CD14-positive monocyte (primary cell): ENCODE measurements around the gene AXIN1. TPM values are rescaled to one million over a fixed set of nuclear protein-coding genes. Genes with fewer than 3 reads are reported as not detected.
A peak's percentile ranks its signal among the peaks of the same experiment; 100 is the strongest.

Experiments used
- DNase-seq, 3 donors: peaks; one replicate each; pipeline ENCODE4 v3.0.0-alpha.2; 2011 to 2022
- H2AFZ ChIP-seq: 2 replicates; pipeline ENCODE4 v1.6.0; 2012; ENCODE audit warnings: mild to moderate bottlenecking, low read depth, low read length, inconsistent platforms; ENCODE audit not compliant: insufficient read depth, poor library complexity, severe bottlenecking
- H3K27ac ChIP-seq, 2 donors: 1 replicate in 1 of 2; 2 replicates in 1 of 2; pipeline ENCODE4 v1.5.1; 2012 to 2013; ENCODE audit warnings: low read length in 2 of 2, control low read depth in 1 of 2, inconsistent platforms in 1 of 2, low read depth in 1 of 2, mild to moderate bottlenecking in 1 of 2
- H3K27me3 ChIP-seq, 2 donors: one replicate each; pipeline versions ENCODE4 v1.6.0 to v1.6.1; 2011 to 2013; ENCODE audit warnings: low read length in 2 of 2; ENCODE audit not compliant: control insufficient read depth in 2 of 2, insufficient read depth in 2 of 2
- H3K36me3 ChIP-seq, 2 donors: replicated peaks in 1 of 2; 1 replicate in 1 of 2; 2 replicates in 1 of 2; pipeline versions ENCODE4 v1.5.1 to v1.6.1; 2012 to 2013; ENCODE audit warnings: low read length in 2 of 2, control low read depth in 1 of 2, inconsistent platforms in 1 of 2, mild to moderate bottlenecking in 1 of 2; ENCODE audit not compliant: insufficient read depth in 2 of 2, control insufficient read depth in 1 of 2
- H3K4me1 ChIP-seq, 2 donors: 1 replicate in 1 of 2; 2 replicates in 1 of 2; pipeline versions ENCODE4 v1.5.1 to v1.6.1; 2012 to 2013; ENCODE audit warnings: low read length in 2 of 2, control low read depth in 1 of 2, inconsistent platforms in 1 of 2, mild to moderate bottlenecking in 1 of 2, moderate library complexity in 1 of 2; ENCODE audit not compliant: insufficient read depth in 2 of 2, control insufficient read depth in 1 of 2
- H3K4me2 ChIP-seq: replicated peaks from 2 replicates; pipeline ENCODE3; 2012; ENCODE audit warnings: low read length, moderate library complexity, mild to moderate bottlenecking; ENCODE audit not compliant: poor library complexity, severe bottlenecking; ENCODE audit errors: extremely low read depth
- H3K4me3 ChIP-seq, 3 experiments: fragments of 200-600 bp in 1 of 3; sonication (generic) in 1 of 3; replicated peaks in 1 of 3; 1 replicate in 2 of 3; 2 replicates in 1 of 3; pipeline ENCODE4 v1.5.1; 2011 to 2013; ENCODE audit warnings: low read length in 3 of 3, mild to moderate bottlenecking in 3 of 3, control low read depth in 2 of 3, low read depth in 2 of 3, inconsistent platforms in 1 of 3, moderate library complexity in 1 of 3
- H3K79me2 ChIP-seq: 2 replicates; pipeline ENCODE4 v1.6.0; 2012; ENCODE audit warnings: mild to moderate bottlenecking, control low read depth, inconsistent platforms, low read length, moderate library complexity; ENCODE audit not compliant: insufficient read depth
- H3K9ac ChIP-seq: 2 replicates; pipeline ENCODE4 v1.6.0; 2017; ENCODE audit warnings: low read length, mild to moderate bottlenecking; ENCODE audit not compliant: insufficient read depth, poor library complexity, severe bottlenecking
- H3K9me3 ChIP-seq, 2 donors: replicated peaks in 1 of 2; 1 replicate in 1 of 2; 2 replicates in 1 of 2; pipeline versions ENCODE4 v1.5.1 to v1.6.1; 2012 to 2013; ENCODE audit warnings: low read length in 2 of 2, control low read depth in 1 of 2; ENCODE audit not compliant: control insufficient read depth in 1 of 2, insufficient read depth in 1 of 2
- H4K20me1 ChIP-seq: 2 replicates; pipeline ENCODE4 v1.6.0; 2012; ENCODE audit warnings: mild to moderate bottlenecking, low read length, control low read depth, moderate library complexity; ENCODE audit not compliant: insufficient read depth
- H3K27ac Mint-ChIP-seq, 7 donors: one replicate each; pipeline ENCODE4 v1.8.0; 2020; ENCODE audit warnings: mild to moderate bottlenecking in 7 of 7, mixed read lengths in 7 of 7, moderate library complexity in 6 of 7, inconsistent platforms in 2 of 7
- H3K27me3 Mint-ChIP-seq, 3 donors: one replicate each; pipeline ENCODE4 v1.8.0; 2021 to 2022; ENCODE audit warnings: low read depth in 3 of 3, mild to moderate bottlenecking in 3 of 3, mixed read lengths in 3 of 3, moderate library complexity in 3 of 3, inconsistent platforms in 1 of 3
- H3K36me3 Mint-ChIP-seq, 2 donors: one replicate each; pipeline ENCODE4 v1.8.0; 2020; ENCODE audit warnings: mixed read lengths in 2 of 2, inconsistent platforms in 1 of 2, mild to moderate bottlenecking in 1 of 2
- H3K4me1 Mint-ChIP-seq: one replicate; pipeline ENCODE4 v1.8.0; 2020; ENCODE audit warnings: mild to moderate bottlenecking, mixed read lengths
- H3K4me3 Mint-ChIP-seq, 2 donors: one replicate each; pipeline ENCODE4 v1.8.0; 2020; ENCODE audit warnings: mild to moderate bottlenecking in 2 of 2, mixed read lengths in 2 of 2, moderate library complexity in 1 of 2
- H3K9me3 Mint-ChIP-seq, 7 donors: one replicate each; pipeline ENCODE4 v1.8.0; 2020 to 2022; ENCODE audit warnings: mixed read lengths in 7 of 7, mild to moderate bottlenecking in 6 of 7, moderate library complexity in 6 of 7, inconsistent platforms in 2 of 7
- WGBS: methylation state at CpG from one replicate; pipeline ENCODE4 v1.1.5; 2013; ENCODE audit warnings: missing lambda C conversion rate; ENCODE audit not compliant: insufficient coverage; 5-methylcytosine and 5-hydroxymethylcytosine counted together
- intact Hi-C, 2 donors: fragments of 100-400 bp; cut with micrococcal nuclease; formaldehyde crosslinking; loops; one replicate each; pipeline versions ENCODE4 v1.15.0 to v1.15.1; 2023
- polyA plus RNA-seq, 3 donors: library from polyadenylated mRNA; depleted of rRNA in 1 of 3; unstranded in 2 of 3; stranded (reverse) in 1 of 3; fragments of 300-500 nt in 2 of 3; fragments of >200 nt in 1 of 3; fragmentation: Illumina TruSeq in 2 of 3; gene quantifications; 1 replicate in 2 of 3; 2 replicates in 1 of 3; pipeline ENCODE4 v1.2.3, GENCODE V29; 2012 to 2021
- TF ChIP-seq, protein P1 (sequence below): fragments of 200-600 bp; IDR thresholded peaks from one replicate; pipeline ENCODE4 v1.8.0; 2022; ENCODE audit warnings: antibody characterized with exemption, mild to moderate bottlenecking

AXIN1 gene
- polyA plus RNA-seq, 3 donors = 0.30 to 20.9 (median 0.74) TPM

GRCh38 chr16:242281-242680, 110.2 kb downstream of the AXIN1 start:
- H3K9me3 ChIP-seq = no peaks in the 10 kb centered on the region
- Mint-ChIP-seq H3K36me3 (peaks cover 2 to 16% of the 10 kb centered on the region in 2 donors), H3K9me3 (peaks cover 0 to 3% (median 0%) of the 10 kb centered on the region in 7 donors), H3K27me3 (peaks cover 0 to 3% (median 0%) of the 10 kb centered on the region in 3 donors), H3K27ac (peak overlapping the region in 6 of 7 donors; percentile 69 to 82 (median 78)), H3K4me1 (peaks cover 28% of the 10 kb centered on the region), H3K4me3 (no peak overlapping the region)
- H3K4me2 ChIP-seq = peak overlapping the region; percentile 46
- no peak overlapping the region for H2AFZ ChIP-seq
- H3K4me3 ChIP-seq = peak overlapping the region in 1 of 3 experiments; percentile 25
- DNase-seq = no peak
- peaks cover 9% of the 10 kb centered on the region for H3K79me2 ChIP-seq
- peak overlapping the region in 1 of 2 donors; percentile 67 for H3K27ac ChIP-seq
- H3K27me3 ChIP-seq = no peaks in the 10 kb centered on the region
- H3K4me1 ChIP-seq = peaks cover 12 to 16% of the 10 kb centered on the region in 2 donors
- H4K20me1 ChIP-seq = peaks cover 4% of the 10 kb centered on the region
- 100% methylated on average over 1 of the region's 10 CpGs for WGBS
- TF ChIP-seq, protein P1, sequence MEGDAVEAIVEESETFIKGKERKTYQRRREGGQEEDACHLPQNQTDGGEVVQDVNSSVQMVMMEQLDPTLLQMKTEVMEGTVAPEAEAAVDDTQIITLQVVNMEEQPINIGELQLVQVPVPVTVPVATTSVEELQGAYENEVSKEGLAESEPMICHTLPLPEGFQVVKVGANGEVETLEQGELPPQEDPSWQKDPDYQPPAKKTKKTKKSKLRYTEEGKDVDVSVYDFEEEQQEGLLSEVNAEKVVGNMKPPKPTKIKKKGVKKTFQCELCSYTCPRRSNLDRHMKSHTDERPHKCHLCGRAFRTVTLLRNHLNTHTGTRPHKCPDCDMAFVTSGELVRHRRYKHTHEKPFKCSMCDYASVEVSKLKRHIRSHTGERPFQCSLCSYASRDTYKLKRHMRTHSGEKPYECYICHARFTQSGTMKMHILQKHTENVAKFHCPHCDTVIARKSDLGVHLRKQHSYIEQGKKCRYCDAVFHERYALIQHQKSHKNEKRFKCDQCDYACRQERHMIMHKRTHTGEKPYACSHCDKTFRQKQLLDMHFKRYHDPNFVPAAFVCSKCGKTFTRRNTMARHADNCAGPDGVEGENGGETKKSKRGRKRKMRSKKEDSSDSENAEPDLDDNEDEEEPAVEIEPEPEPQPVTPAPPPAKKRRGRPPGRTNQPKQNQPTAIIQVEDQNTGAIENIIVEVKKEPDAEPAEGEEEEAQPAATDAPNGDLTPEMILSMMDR = no peak
- intact Hi-C loops = no loop called here
- H3K36me3 ChIP-seq = no peaks in the 10 kb centered on the region
- H3K9ac ChIP-seq = no peak overlapping the region

GRCh38 chr16:240559-240958, 112.0 kb downstream of the AXIN1 start:
- DNase-seq = no peak
- H3K27me3 Mint-ChIP-seq = peaks cover 0 to 5% (median 0%) of the 10 kb centered on the region in 3 donors
- Histone ChIP-seq H3K27me3 (no peaks in the 10 kb centered on the region), H3K27ac (peak overlapping the region in 1 of 2 donors; percentile 67), H3K4me2 (no peak overlapping the region), H2AFZ (no peak overlapping the region), H3K9ac (no peak overlapping the region), H3K4me1 (peaks cover 18 to 22% of the 10 kb centered on the region in 2 donors), H3K36me3 (no peaks in the 10 kb centered on the region), H3K79me2 (peaks cover 15% of the 10 kb centered on the region), H4K20me1 (peaks cover 4% of the 10 kb centered on the region), H3K4me3 (no peak overlapping the region), H3K9me3 (no peaks in the 10 kb centered on the region)
- H3K4me1 Mint-ChIP-seq = peaks cover 29% of the 10 kb centered on the region
- WGBS = 100% methylated on average over 1 of the region's 8 CpGs
- intact Hi-C loops = no loop called here
- TF ChIP-seq, protein P1 = no peak
- H3K4me3 Mint-ChIP-seq = no peak overlapping the region
- peak overlapping the region in 1 of 7 donors; percentile 43 for H3K27ac Mint-ChIP-seq
- H3K36me3 Mint-ChIP-seq = peaks cover 2 to 14% of the 10 kb centered on the region in 2 donors
- H3K9me3 Mint-ChIP-seq = peaks cover 0 to 3% (median 0%) of the 10 kb centered on the region in 7 donors
